HG02943 (cell line): ENCODE data around the gene TSHZ1.

Experiments
- ATAC-seq: cut with Tn5 transposase; IDR thresholded peaks from one replicate; pipeline ENCODE4 v1.9.1; 2021; ENCODE audit warnings: mild to moderate bottlenecking, low read depth, moderate library complexity; ENCODE audit not compliant: unreplicated experiment

TSHZ1 gene

DNA sequence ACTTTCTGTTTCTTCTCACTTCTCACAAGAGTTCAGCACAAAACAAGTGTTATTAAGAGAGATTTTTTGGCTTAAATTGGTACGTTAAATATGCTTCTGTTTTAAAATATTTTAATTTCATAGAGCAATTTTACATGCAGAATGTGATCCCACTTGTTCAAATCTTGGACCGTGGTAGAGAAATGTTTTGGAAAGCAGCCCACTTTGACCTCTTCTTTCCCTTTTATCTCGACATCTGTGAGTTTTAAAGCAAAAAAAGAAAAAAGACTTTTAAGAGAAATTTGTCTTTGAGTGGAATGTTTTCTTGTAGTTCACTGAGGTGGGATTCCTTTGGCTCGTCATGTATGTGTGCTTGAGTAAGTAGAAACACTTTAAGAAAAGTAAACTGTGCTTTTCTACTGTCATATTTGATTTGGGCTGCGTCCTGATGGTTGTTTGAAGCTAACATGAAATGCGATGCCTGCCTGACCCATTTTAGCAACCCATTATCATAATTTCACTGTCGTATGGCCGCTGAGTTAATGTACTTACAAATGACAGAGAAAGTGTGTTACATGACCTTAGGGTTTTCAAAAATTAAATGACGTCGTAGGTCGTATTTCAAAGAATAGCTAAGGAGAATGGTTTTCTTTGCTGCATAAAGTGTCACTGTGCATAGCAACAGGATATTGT is 54.5 kb downstream of the TSHZ1 start:
- no peak for ATAC-seq

- ATAC-seq = no peak
Measured at GRCh38 chr18:75265872-75266271, 55.3 kb downstream of the TSHZ1 start.

GRCh38 chr18:75267643-75268363 is 57.2 kb downstream of the TSHZ1 start:
- ATAC-seq = peak; percentile 90

GRCh38 chr18:75268364-75268646 is 57.7 kb downstream of the TSHZ1 start:
- no peak for ATAC-seq

GRCh38 chr18:75269124-75269680 is 58.6 kb downstream of the TSHZ1 start:
- no peak for ATAC-seq

DNA sequence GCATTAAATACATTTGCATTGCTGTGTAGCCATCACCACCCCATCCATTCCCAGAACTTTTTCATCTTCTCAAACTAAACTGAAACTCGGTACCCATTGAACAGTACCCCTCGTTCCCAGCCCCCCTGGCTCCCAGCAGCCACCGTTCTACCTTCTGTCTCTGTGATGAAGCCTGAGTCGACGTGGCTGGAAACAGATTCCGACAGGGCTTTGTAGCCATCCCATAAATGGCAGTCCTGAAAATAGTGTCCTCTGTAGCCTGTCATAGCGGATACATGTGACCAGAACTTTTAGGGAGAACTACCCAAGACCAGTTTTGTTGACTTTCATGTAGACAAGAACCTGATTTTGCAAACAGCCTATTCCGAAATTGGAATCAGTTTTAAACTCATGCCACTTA is 59.1 kb downstream of the TSHZ1 start:
- no peak for ATAC-seq

DNA sequence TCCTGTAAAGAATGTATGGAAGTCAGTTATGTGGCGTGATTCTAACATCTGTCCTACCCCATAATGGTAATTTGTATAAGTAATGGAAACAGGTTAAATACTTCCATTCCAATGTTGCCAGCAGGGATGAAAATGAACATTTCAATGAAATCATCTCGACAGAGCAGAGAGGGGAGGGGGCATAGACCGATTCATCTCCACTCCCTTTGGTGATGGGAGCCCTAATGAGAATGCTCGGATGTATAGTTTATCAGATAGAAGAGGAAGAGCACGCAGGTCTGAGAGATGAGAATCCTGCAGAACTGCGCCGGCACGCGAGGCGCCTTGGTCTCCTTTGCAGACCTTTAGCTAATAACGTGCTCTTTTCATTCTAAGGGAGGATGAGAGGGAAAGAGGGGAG is 61.4 kb downstream of the TSHZ1 start:
- no peak for ATAC-seq

GRCh38 chr18:75273817-75274216 is 63.2 kb downstream of the TSHZ1 start:
- ATAC-seq = no peak

GRCh38 chr18:75275226-75275625 is 64.6 kb downstream of the TSHZ1 start:
- ATAC-seq = no peak

GRCh38 chr18:75276818-75277609 is 66.4 kb downstream of the TSHZ1 start:
- no peak for ATAC-seq

DNA sequence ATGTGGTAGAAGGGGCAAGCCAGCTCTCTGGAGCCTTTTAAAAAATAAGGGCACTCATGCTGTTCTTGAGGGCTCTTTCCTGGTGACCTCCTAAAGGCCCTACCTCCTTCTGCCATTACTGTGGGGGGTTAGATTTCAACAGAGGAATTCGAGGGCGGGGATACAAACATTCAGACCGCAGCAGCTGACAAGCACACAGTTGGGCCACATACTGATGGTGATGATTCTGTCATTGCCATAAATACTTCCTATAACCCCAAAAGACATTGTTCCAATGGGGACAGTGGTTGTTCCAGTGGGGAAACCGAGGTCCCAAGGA is 67.0 kb downstream of the TSHZ1 start:
- no peak for ATAC-seq

- ATAC-seq = no peak
Measured at GRCh38 chr18:75279381-75279780, 68.8 kb downstream of the TSHZ1 start.

GRCh38 chr18:75280427-75281280 is 70.1 kb downstream of the TSHZ1 start:
- no peak for ATAC-seq

GRCh38 chr18:75282746-75283145 is 72.1 kb downstream of the TSHZ1 start:
- no peak for ATAC-seq

GRCh38 chr18:75283731-75284130 is 73.1 kb downstream of the TSHZ1 start:
- ATAC-seq = no peak

DNA sequence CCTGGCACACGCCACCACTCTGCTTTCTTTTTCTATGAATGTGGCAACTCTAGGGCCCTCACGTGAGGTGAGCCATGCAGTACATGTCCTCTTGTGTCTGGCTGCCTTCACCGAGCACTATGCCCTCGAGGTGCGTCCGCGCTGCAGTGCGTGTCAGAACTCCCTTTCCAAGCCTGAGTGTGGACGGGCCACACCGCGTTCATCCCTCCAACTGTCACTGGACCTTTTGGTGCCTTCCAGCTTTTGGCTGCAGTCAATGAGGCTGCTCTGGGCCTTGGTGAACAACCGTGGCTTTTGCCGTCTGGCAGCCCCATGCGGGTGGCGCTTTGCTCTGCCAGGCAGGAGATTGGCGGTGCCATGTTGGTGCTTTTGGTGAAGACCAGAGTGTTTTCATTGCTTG is 74.0 kb downstream of the TSHZ1 start:
- ATAC-seq = no peak

- ATAC-seq = no peak
Measured at GRCh38 chr18:75285876-75286275, 75.3 kb downstream of the TSHZ1 start.

GRCh38 chr18:75287006-75287405 is 76.4 kb downstream of the TSHZ1 start:
- no peak for ATAC-seq

DNA sequence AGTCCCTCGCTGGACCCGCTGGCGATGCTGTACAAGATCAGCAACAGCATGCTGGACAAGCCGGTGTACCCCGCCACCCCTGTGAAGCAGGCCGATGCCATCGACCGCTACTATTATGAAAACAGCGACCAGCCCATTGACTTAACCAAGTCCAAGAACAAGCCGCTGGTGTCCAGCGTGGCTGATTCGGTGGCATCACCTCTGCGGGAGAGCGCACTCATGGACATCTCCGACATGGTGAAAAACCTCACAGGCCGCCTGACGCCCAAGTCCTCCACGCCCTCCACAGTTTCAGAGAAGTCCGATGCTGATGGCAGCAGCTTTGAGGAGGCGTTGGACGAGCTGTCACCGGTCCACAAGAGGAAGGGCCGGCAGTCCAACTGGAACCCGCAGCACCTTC is 77.1 kb downstream of the TSHZ1 start:
- no peak for ATAC-seq

DNA sequence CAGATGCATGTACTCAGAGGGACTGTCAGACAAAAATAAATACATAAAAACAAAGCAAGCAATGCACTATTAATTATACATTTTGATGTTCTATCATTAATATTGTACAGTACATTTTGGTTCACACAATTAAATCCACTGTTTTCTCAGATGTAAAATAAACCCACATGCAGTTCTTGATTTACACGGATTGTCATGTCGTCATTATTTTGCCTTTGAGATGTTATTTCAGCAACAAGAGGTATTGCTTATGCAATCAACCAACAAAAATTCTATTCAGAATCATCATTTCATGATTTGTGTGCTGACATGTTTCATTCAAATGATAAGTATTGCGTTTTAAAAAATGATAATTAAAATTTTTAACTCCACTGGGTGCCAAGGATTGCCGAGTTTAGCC is 79.2 kb downstream of the TSHZ1 start:
- no peak for ATAC-seq
